Breast epithelium (tissue), 4 donors: ENCODE measurements around the gene C11orf58. TPM values are rescaled to one million over a fixed set of nuclear protein-coding genes. Genes with fewer than 3 reads are reported as not detected.

ENCODE experiments used
- DNase-seq, 2 donors: peaks; one replicate each; pipeline ENCODE4 v3.0.0-alpha.2; 2019; ENCODE audit warnings: low spot score in 2 of 2
- H3K27ac ChIP-seq, 2 donors: fragments of 200-600 bp; sonication (generic) in 1 of 2; one replicate each; pipeline ENCODE4 v1.5.1; 2016 to 2019; ENCODE audit warnings: mild to moderate bottlenecking in 1 of 2
- H3K27me3 ChIP-seq, 2 donors: fragments of 200-600 bp; sonication (generic) in 1 of 2; one replicate each; pipeline versions ENCODE4 v1.5.1 to v1.6.0; 2017 to 2019; ENCODE audit warnings: control low read depth in 1 of 2, mild to moderate bottlenecking in 1 of 2
- H3K36me3 ChIP-seq: fragments of 200-600 bp; one replicate; pipeline ENCODE4 v1.5.1; 2019
- H3K4me1 ChIP-seq, 2 donors: fragments of 200-600 bp; sonication (generic); one replicate each; pipeline ENCODE4 v1.5.1; 2016 to 2019; ENCODE audit warnings: control low read depth in 1 of 2
- H3K4me3 ChIP-seq, 3 donors: fragments of 200-600 bp; sonication (generic); 1 replicate in 2 of 3; 2 replicates in 1 of 3; pipeline ENCODE4 v1.5.1; 2016 to 2019; ENCODE audit warnings: mild to moderate bottlenecking in 3 of 3, moderate library complexity in 2 of 3
- H3K9me3 ChIP-seq, 2 donors: fragments of 200-600 bp; sonication (generic) in 1 of 2; one replicate each; pipeline ENCODE4 v1.5.1; 2016 to 2019; ENCODE audit warnings: control low read depth in 1 of 2
- CTCF ChIP-seq, 3 donors: fragments of 450-650 bp; IDR thresholded peaks; one replicate each; pipeline ENCODE4 v1.5.1; 2016 to 2017; ENCODE audit warnings: antibody characterized with exemption in 3 of 3, mild to moderate bottlenecking in 3 of 3, moderate library complexity in 3 of 3
- POLR2A ChIP-seq: fragments of 450-650 bp; IDR thresholded peaks from one replicate; pipeline ENCODE4 v1.6.1; 2016; ENCODE audit warnings: antibody characterized with exemption, mild to moderate bottlenecking, moderate library complexity
- POLR2AphosphoS5 ChIP-seq, 3 donors: sonication (generic); formaldehyde crosslinking; IDR thresholded peaks; one replicate each; pipeline ENCODE4 v1.6.1; 2017; ENCODE audit warnings: antibody characterized with exemption in 3 of 3
- intact Hi-C: fragments of 100-400 bp; cut with DNase I; formaldehyde crosslinking; loops from one replicate; pipeline ENCODE4 v1.15.1; 2023; ENCODE audit warnings: low total_unique reads
- total RNA-seq, 3 donors: library from RNA; depleted of rRNA; stranded (reverse); fragments of >200 nt; gene quantifications; one replicate each; pipeline ENCODE4 v1.1.0, GENCODE V29; 2016

The C11orf58 gene
- total RNA-seq, 3 donors from 2014 or later, result 183 to 207 (median 197) TPM

- no peaks in the 10 kb centered on the region for H3K27me3 ChIP-seq
- H3K4me1 ChIP-seq, result no peaks in the 10 kb centered on the region
- no peak overlapping the region for H3K27ac ChIP-seq
- TF ChIP-seq POLR2A, result no peak
- TF ChIP-seq POLR2AphosphoS5 (IDR thresholded peaks at IDR 0.05), result no peak
- TF ChIP-seq CTCF (IDR thresholded peaks at IDR 0.05), result no peak
- peaks cover 6% of the 10 kb centered on the region for H3K36me3 ChIP-seq
- H3K9me3 ChIP-seq, result no peaks in the 10 kb centered on the region
- H3K4me3 ChIP-seq, result no peak overlapping the region
- DNase-seq, result no peak
- intact Hi-C loops, result no loop called here
Observed at GRCh38 chr11:16758382-16759024, 20.1 kb downstream of the C11orf58 start.

GRCh38 chr11:16759857-16760508 lies 21.5 kb downstream of the C11orf58 start:
- no peaks in the 10 kb centered on the region for H3K27me3 ChIP-seq
- no peak for TF ChIP-seq POLR2A
- TF ChIP-seq POLR2AphosphoS5 (IDR thresholded peaks at IDR 0.05), result no peak
- no peak for TF ChIP-seq CTCF (IDR thresholded peaks at IDR 0.05)
- H3K36me3 ChIP-seq, result no peaks in the 10 kb centered on the region
- no peak overlapping the region for H3K27ac ChIP-seq
- H3K4me1 ChIP-seq, result no peaks in the 10 kb centered on the region
- intact Hi-C loops, result no loop called here
- H3K9me3 ChIP-seq, result no peaks in the 10 kb centered on the region
- no peak for DNase-seq
- no peak overlapping the region for H3K4me3 ChIP-seq

GRCh38 chr11:16763746-16764145 lies 25.3 kb downstream of the C11orf58 start:
- no peaks in the 10 kb centered on the region for H3K4me1 ChIP-seq
- no peak overlapping the region for H3K27ac ChIP-seq
- H3K27me3 ChIP-seq, result no peaks in the 10 kb centered on the region
- TF ChIP-seq CTCF (IDR thresholded peaks at IDR 0.05), result no peak
- no peak for TF ChIP-seq POLR2AphosphoS5 (IDR thresholded peaks at IDR 0.05)
- no peak for TF ChIP-seq POLR2A
- no peaks in the 10 kb centered on the region for H3K9me3 ChIP-seq
- no peak overlapping the region for H3K4me3 ChIP-seq
- no peak for DNase-seq
- H3K36me3 ChIP-seq, result no peaks in the 10 kb centered on the region
- intact Hi-C loops, result no loop called here

GRCh38 chr11:16764888-16765287 lies 26.4 kb downstream of the C11orf58 start:
- Histone ChIP-seq H3K36me3 (no peaks in the 10 kb centered on the region), H3K9me3 (no peaks in the 10 kb centered on the region), H3K4me3 (no peak overlapping the region), H3K27ac (no peak overlapping the region), H3K4me1 (no peaks in the 10 kb centered on the region), H3K27me3 (no peaks in the 10 kb centered on the region)
- intact Hi-C loops, result no loop called here
- TF ChIP-seq POLR2A (no peak), CTCF (IDR thresholded peaks at IDR 0.05) (no peak), POLR2AphosphoS5 (IDR thresholded peaks at IDR 0.05) (no peak)
- DNase-seq, result no peak

- H3K27me3 ChIP-seq, result no peaks in the 10 kb centered on the region
- H3K4me3 ChIP-seq, result no peak overlapping the region
- no peaks in the 10 kb centered on the region for H3K4me1 ChIP-seq
- H3K27ac ChIP-seq, result no peak overlapping the region
- H3K9me3 ChIP-seq, result no peaks in the 10 kb centered on the region
- intact Hi-C loops, result no loop called here
- H3K36me3 ChIP-seq, result no peaks in the 10 kb centered on the region
- no peak for DNase-seq
- TF ChIP-seq CTCF (IDR thresholded peaks at IDR 0.05), result no peak
- no peak for TF ChIP-seq POLR2AphosphoS5 (IDR thresholded peaks at IDR 0.05)
- TF ChIP-seq POLR2A, result no peak
Observed at GRCh38 chr11:16767137-16767536, 28.7 kb downstream of the C11orf58 start.
